Myocyte (in vitro differentiated cells): ENCODE results near the gene CELSR1. TPM values are rescaled to one million over a fixed set of nuclear protein-coding genes. Genes with fewer than 3 reads are reported as not detected.

Experiments used
- DNase-seq: peaks from one replicate; pipeline ENCODE4 v3.0.0-alpha.2; 2012; ENCODE audit warnings: low read depth
- total RNA-seq: library from RNA; depleted of rRNA; stranded (reverse); fragments of >200 nt; gene quantifications from 2 replicates; pipeline ENCODE4 v1.2.3, GENCODE V29; 2014

CELSR1 gene
- total RNA-seq, 1 donor from 2014 or later = 1.3 TPM

GRCh38 chr22:46366801-46367706 lies 170.4 kb downstream of the CELSR1 start:
- no peak for DNase-seq

- no peak for DNase-seq
Observed at GRCh38 chr22:46366327-46366731, 171.1 kb downstream of the CELSR1 start.

DNA sequence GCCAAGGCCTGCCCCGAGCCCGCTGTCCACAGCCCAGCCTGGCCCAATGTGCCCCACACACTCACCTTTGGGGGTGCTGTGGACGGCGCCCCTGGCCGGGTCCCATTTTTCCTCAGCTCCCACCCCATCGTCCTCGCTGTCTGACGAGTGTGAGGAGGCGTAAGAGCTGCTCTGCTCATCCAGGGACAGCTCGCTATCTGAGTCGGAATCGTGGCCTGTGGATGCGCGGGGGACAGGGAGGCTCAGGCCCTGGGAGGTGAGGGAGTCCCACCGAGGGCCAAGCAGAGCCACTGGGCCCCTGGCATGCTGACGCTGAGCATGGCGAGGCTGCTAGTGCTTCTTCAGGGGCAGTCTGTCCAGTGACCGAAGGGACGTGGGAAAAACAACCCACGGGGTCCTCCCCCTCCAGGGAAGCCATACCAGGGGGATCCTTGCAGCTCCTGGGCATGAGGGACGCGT lies 172.2 kb downstream of the CELSR1 start:
- no peak for DNase-seq

DNA sequence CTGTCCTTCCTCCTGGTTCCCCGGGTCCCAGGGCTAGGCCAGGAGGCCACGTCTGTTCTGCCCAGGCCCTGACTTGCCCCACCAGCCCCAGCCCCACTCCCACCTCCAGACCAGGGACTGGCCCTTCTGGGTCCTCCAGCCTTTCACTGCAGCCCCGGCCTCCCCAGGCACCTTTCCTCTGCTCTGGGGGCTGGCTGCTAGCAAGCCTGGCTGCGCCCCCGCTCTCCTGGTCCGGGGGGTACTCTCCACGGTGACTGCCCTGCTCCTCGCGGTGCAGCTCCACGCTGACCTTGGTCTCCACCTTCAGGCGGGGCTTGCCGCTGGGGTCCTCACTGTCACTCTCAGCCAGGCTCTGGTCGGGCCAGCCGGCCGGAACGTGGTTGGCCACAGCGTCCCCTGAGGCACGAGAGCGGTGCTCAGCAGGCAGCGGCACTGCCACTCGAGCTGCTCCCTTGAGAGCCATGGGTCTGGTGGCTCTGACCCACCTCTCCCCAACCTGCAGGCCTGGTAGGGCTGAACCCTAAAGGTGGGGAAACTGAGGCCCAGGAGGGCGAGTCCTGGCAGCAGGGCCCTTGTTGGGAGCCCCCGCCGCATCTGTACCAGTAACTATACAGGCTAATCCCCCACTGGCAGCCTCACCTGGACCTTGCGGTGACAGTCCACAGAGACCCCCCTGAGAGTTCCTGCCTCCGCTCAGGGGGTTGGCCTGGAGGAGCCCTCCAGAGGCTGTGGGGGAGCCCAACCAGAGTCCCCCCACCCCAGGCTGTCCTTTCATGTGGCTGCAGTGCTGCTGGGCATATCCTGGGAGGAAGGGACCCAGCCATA lies 172.9 kb downstream of the CELSR1 start:
- DNase-seq = no peak

DNA sequence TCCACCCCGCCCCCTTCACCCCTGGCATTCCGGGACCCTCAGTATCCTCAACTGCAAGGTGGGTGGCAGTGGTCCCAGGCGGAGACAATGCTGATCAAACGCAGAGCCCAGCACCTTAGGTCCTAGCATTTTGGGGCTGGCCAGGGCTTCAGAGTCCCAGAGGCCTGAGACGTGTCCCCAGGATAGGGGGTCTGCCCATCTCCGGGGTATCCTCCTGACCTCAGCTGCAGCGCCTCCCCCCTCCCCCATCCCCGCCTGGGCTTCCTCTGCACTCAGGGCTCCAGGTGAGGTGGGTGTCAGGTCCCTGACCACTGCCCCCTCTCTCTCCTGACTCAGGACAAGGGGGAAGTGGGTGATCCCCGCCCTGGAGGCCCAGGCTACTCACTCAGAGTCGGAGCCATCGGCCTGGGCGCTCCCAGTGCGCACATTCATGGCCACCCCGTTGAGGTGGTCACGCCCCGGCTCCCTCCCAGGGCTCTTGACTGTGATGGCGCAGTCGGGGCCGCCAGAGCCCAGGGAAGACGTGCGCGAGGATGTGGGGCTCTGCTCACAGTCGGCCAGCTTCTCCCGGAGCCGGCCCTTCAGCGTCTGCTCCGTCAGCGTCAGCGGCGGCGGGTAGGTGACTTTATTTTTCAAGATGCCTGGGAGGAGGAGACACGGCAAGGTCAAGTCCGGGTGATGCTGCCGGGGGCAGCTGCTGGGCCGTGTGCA lies 173.7 kb downstream of the CELSR1 start:
- DNase-seq = no peak

- DNase-seq = no peak
Observed at GRCh38 chr22:46362934-46363515, 174.4 kb downstream of the CELSR1 start.

GRCh38 chr22:46362203-46362933 lies 175.1 kb downstream of the CELSR1 start:
- peak; percentile 40 for DNase-seq

DNA sequence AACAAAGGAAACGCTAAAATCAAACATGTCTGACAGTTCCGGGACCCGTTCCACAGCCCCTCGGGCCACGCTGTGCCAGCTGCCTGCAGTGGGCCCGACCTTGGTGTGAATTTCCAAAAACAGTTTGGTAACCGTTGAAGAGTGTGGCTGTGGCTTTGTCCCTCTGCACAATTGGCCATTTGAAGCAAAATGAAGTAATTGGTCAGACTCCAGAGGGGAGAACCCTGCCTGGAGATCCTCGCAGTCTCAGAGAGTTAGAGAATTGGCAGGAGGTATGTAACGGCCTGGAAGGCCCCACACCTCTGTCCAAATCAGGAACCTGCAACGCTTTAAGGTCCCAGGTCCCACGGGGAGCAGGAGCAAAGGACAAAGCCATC lies 175.6 kb downstream of the CELSR1 start:
- no peak for DNase-seq

DNA sequence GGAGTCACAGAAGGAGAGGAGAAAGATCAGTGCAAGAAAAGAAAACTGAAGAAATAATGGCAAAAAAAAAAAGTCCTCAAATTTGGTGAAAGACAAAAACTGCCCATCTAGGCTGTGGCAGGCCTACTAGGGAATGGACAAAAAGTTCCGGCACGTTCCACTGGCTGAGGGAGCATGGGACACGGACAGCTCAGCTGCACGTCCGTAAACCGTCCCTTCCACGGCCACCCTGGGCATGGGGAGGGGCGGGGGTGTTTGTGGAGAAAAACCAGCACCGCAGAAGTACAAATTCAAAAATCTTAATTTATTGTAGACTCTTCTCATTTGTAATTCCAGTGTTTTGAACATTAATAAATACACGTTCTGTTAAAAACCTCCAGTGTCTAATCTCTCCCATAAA lies 176.5 kb downstream of the CELSR1 start:
- no peak for DNase-seq

GRCh38 chr22:46360097-46360496 lies 177.3 kb downstream of the CELSR1 start:
- no peak for DNase-seq

GRCh38 chr22:46359362-46359761 lies 178.1 kb downstream of the CELSR1 start:
- no peak for DNase-seq

GRCh38 chr22:46358766-46359165 lies 178.7 kb downstream of the CELSR1 start:
- DNase-seq = no peak

DNA sequence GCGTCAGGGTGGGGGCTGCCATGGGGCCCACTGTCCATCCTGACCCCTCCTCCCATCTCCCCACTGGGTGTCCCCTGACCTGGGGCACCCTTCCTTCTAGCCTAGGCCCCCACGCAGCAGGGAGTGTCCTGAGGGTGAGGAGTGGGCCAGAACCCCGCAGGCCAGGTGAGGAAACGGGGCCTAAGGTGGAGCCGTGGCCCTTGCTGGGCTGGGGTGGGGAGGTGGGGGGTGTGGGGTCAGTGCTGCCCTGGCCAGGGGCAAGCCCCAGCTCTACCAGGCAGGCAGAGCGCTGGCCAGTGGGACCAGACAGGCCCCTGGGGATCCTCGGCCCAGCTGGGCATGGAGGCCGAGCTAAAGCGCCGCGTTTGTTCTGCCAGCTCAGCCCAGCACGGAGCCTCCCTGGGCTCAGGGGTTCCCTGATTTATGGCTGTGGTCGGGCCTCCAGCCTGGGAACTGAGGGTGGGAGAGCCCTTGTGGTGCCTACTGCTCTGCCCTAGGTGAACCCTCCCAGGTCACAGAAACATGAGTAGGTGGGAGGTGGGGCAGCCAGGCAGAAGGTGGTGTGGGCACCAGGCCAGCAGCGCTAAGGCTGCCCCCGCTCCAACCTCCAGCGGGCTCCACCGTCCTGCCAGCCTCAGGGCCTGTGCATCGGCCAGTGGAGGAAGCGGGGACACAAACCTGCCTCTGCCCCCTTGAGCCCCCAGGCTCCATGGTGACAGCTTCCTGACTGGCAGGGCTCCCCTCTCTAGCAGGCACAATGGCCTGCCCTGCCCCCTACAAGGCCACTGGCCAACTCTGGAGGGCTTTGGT lies 179.5 kb downstream of the CELSR1 start:
- no peak for DNase-seq

DNA sequence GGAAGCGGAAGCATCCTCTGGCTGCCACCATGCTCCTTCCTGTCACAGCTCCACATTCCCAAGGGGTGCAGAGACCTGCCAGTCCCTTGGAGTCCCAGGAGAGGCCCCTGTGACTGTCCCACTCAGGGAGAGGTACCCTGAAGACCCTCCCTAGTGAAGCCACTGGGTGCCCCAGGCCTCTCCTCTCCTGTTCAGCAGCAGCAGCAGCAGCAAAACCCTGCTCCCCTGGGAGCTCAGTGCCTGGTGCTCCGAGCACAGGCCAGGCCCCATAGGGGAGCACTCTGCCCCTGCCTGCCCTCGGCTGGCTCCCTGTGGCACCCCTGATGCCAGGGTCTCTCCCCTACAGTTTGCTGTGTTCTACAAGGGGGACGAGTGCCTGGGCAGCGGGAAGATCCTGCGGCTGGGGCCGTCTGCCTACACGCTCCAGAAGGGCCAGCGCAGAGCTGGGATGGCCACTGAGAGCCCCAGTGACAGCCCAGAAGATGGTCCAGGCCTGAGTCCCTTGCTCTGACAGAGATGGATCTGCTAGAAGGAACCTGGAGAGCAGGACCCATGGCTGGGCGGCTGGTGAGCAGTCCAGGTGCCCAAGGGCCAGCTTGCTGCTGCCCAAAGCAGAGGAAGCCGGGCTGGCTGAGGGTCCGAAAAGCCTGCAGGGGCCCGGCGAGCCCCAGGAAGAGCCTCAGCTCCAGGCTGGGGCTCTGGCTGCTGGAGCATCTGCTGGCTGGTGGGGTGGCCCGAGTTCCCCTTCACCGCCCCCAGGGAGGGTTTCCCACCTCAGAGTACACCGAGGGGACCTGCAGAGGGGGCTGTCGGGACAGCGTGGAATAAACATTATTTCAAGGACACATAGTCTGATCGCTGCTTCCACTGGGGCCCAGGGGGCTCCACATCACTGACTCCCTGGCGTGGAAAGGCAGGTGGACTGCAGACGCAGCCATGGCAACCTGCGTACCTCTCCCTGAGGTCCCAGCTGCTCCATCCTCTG lies 180.6 kb downstream of the CELSR1 start:
- no peak for DNase-seq

DNA sequence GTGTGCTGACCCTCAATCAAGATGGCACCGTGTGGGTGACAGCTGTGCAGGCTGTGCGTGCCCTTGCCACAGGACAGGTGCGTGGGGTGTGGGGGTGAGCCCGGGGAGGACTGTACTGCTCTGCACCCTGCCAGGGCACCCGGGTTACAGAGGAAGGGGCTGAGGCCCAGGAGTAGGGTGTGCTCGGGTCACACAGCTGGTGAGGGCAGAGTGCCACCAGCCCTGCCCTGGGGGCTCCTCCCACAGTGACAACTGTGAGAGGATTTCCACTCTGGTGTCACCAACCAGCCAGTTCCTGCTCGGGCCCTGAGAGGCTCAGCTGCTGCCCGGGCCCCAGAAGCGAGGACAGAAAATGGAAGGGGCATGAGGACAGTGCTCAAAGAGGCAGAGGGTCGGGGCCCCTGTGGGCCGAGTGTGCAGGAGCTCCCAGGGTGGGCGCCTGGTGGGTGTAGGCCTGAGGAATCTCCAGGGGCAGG lies 181.4 kb downstream of the CELSR1 start:
- peak; percentile 95 for DNase-seq

- peak; percentile 88 for DNase-seq
Observed at GRCh38 chr22:46355369-46355995, 181.9 kb downstream of the CELSR1 start.

DNA sequence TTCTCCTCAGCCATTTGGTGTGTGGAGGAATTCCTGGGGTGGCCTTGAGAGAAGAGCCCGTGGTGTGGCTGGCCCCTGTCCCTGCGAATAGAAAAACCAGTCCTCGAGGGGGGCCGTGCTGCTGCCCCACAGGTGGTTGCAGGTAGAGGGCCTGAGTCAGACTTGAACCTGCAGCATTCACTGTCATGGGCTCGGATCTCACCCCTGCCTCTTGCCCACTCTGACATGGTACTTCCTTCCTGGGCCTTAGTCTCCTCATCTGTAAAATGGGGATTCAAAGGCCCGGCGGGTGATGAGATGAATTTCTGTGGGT lies 182.5 kb downstream of the CELSR1 start:
- DNase-seq = no peak
